T-cell (primary cell): ENCODE data around the gene DDX3X. TPM values are rescaled to one million over a fixed set of nuclear protein-coding genes. Genes with fewer than 3 reads are reported as not detected.
A peak's percentile ranks its signal among the peaks of the same experiment; 100 is the strongest.
"Not testable (repeated sequence)": the region's sequence is repeated elsewhere in the genome, so short reads cannot be mapped to it uniquely, and the experiment has no call there.

ENCODE experiments used
- ATAC-seq, 4 experiments: fragments of 200-7000 bp in 3 of 4; fragments of 150-1000 bp in 1 of 4; cut with Tn5 transposase; replicated peaks in 1 of 4; 1 replicate in 3 of 4; 2 replicates in 1 of 4; pipeline ENCODE4 v1.10.0; 2021; ENCODE audit warnings: moderate library complexity in 3 of 4, mild to moderate bottlenecking in 2 of 4, moderate number of reproducible peaks in 1 of 4
- CTCF ChIA-PET, 2 donors: fragments of 300-600 bp; sonication (Branson Sonifier 250); formaldehyde crosslinking; loops; one replicate each; lab custom pipeline; 2022; ENCODE audit warnings: antibody characterized with exemption in 2 of 2; lab: Charles Lee
- POLR2A ChIA-PET, 2 donors: fragments of 300-600 bp; sonication (Branson Sonifier 250); formaldehyde crosslinking; loops; one replicate each; lab custom pipeline; 2022; ENCODE audit warnings: antibody characterized with exemption in 2 of 2; lab: Charles Lee
- DNase-seq, 35 experiments: peaks; one replicate each; pipeline versions ENCODE4 v3.0.0 to v3.0.0-alpha.2; 2013 to 2023
- H3K27ac ChIP-seq: one replicate; pipeline ENCODE4 v1.5.1; 2013; ENCODE audit warnings: low read length
- H3K27me3 ChIP-seq, 2 experiments: replicated peaks in 1 of 2; 1 replicate in 1 of 2; 2 replicates in 1 of 2; pipeline versions ENCODE4 v1.6.1 to v1.7.0; 2013; ENCODE audit warnings: low read length in 1 of 2, mixed read lengths in 1 of 2; ENCODE audit not compliant: control insufficient read depth in 2 of 2, insufficient read depth in 2 of 2; ENCODE audit errors: extremely low read depth in 1 of 2
- H3K36me3 ChIP-seq, 2 donors: 1 replicate in 1 of 2; 2 replicates in 1 of 2; pipeline versions ENCODE4 v1.6.1 to v1.7.0; 2013; ENCODE audit warnings: low read length in 1 of 2; ENCODE audit not compliant: control insufficient read depth in 2 of 2, insufficient read depth in 1 of 2; ENCODE audit errors: extremely low read depth in 1 of 2
- H3K4me1 ChIP-seq, 2 experiments: 1 replicate in 1 of 2; 2 replicates in 1 of 2; pipeline versions ENCODE4 v1.6.1 to v1.7.0; 2013; ENCODE audit warnings: low read length in 2 of 2, mixed read lengths in 1 of 2; ENCODE audit not compliant: insufficient read depth in 2 of 2, control insufficient read depth in 1 of 2; ENCODE audit errors: extremely low read depth in 1 of 2
- H3K4me3 ChIP-seq, 2 donors: 1 replicate in 1 of 2; 2 replicates in 1 of 2; pipeline versions ENCODE4 v1.5.1 to v1.7.0; 2013; ENCODE audit warnings: mild to moderate bottlenecking in 2 of 2, low read length in 1 of 2, moderate library complexity in 1 of 2; ENCODE audit not compliant: control insufficient read depth in 1 of 2; ENCODE audit errors: extremely low read depth in 1 of 2
- H3K9me3 ChIP-seq: 2 replicates; pipeline ENCODE4 v1.7.0; 2013
- H3K27ac Mint-ChIP-seq, 2 donors: one replicate each; pipeline ENCODE4 v1.8.0; 2020 to 2021; ENCODE audit warnings: mild to moderate bottlenecking in 2 of 2, mixed read lengths in 2 of 2
- H3K27me3 Mint-ChIP-seq, 2 donors: one replicate each; pipeline ENCODE4 v1.8.0; 2021 to 2022; ENCODE audit warnings: mixed read lengths in 2 of 2
- H3K36me3 Mint-ChIP-seq: one replicate; pipeline ENCODE4 v1.8.0; 2021; ENCODE audit warnings: mixed read lengths
- H3K4me1 Mint-ChIP-seq, 3 donors: one replicate each; pipeline ENCODE4 v1.8.0; 2020 to 2022; ENCODE audit warnings: mixed read lengths in 3 of 3, mild to moderate bottlenecking in 1 of 3
- H3K4me3 Mint-ChIP-seq, 3 donors: one replicate each; pipeline ENCODE4 v1.8.0; 2020 to 2022; ENCODE audit warnings: mild to moderate bottlenecking in 3 of 3, mixed read lengths in 3 of 3, moderate library complexity in 3 of 3
- H3K9me3 Mint-ChIP-seq, 3 donors: one replicate each; pipeline ENCODE4 v1.8.0; 2020 to 2022; ENCODE audit warnings: mixed read lengths in 3 of 3
- WGBS: methylation state at CpG from one replicate; pipeline ENCODE4 v1.1.5; 2013; ENCODE audit warnings: missing lambda C conversion rate; ENCODE audit not compliant: insufficient coverage; 5-methylcytosine and 5-hydroxymethylcytosine counted together
- total RNA-seq, 35 experiments: library from RNA in 6 of 35; stranded (reverse) in 6 of 35; fragments of 120-200 nt in 1 of 35; gene quantifications; one replicate each; pipeline versions ENCODE4 v1.2.1 to v1.2.4 and lab custom pipeline; 2013 to 2026

Gene DDX3X
- total RNA-seq, 5 donors from 2014 or later (not counting 1 experiment from before 2014, with no cell fraction given), result 253 to 1,077 (median 367) TPM

DNA sequence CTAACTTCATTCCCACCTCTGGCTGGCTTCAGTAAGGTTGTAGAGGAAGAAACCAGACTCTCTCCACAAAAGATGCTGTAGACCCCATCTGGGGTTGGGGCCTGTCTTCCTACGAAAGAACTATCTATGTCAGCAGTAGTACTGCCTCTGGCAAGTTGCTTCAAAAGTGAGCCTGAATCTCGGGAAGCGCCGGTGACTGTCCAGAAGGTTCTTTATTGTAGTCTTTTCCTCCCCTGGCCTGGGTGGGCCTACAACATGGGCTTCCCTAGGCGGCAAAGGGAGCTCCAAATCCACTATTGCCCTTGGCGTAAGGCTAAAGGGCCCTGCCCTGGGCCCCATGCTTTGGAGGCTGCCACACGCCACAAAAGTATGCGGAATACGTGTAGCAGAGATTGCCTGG, 74.6 kb downstream of the DDX3X start:
- Mint-ChIP-seq H3K27ac (no peak overlapping the region), H3K9me3 (no peaks in the 10 kb centered on the region), H3K27me3 (peaks cover 0 to 3% of the 10 kb centered on the region in 2 donors), H3K4me1 (no peaks in the 10 kb centered on the region), H3K4me3 (no peak overlapping the region), H3K36me3 (no peaks in the 10 kb centered on the region)
- Histone ChIP-seq H3K27ac (no peak overlapping the region), H3K27me3 (no peaks in the 10 kb centered on the region), H3K4me3 (no peak overlapping the region), H3K9me3 (no peaks in the 10 kb centered on the region), H3K4me1 (no peaks in the 10 kb centered on the region), H3K36me3 (no peaks in the 10 kb centered on the region)
- CTCF ChIA-PET, result no interaction called here
- POLR2A ChIA-PET, result no interaction called here
- ATAC-seq (no peak), DNase-seq (no peak)
- 100% methylated on average over 4 of the region's 9 CpGs for WGBS

- H3K4me1 ChIP-seq, result no peaks in the 10 kb centered on the region
- CTCF ChIA-PET, result no interaction called here
- no peak overlapping the region for H3K4me3 ChIP-seq
- Mint-ChIP-seq H3K27ac (no peak overlapping the region), H3K36me3 (no peaks in the 10 kb centered on the region), H3K4me1 (no peaks in the 10 kb centered on the region), H3K9me3 (no peaks in the 10 kb centered on the region), H3K27me3 (peaks cover 0 to 3% of the 10 kb centered on the region in 2 donors), H3K4me3 (no peak overlapping the region)
- DNase-seq (no peak), ATAC-seq (no peak)
- H3K9me3 ChIP-seq, result no peaks in the 10 kb centered on the region
- H3K27ac ChIP-seq, result no peak overlapping the region
- H3K27me3 ChIP-seq, result no peaks in the 10 kb centered on the region
- POLR2A ChIA-PET, result no interaction called here
- no peaks in the 10 kb centered on the region for H3K36me3 ChIP-seq
- WGBS, result no CpG with 5 or more reads among the region's 5 CpGs
Measured at GRCh38 chrX:41409006-41409405, 75.0 kb downstream of the DDX3X start.

- H3K27me3 Mint-ChIP-seq, ATAC-seq, H3K36me3 ChIP-seq, H3K27ac ChIP-seq, H3K4me3 ChIP-seq, POLR2A ChIA-PET, H3K36me3 Mint-ChIP-seq, H3K4me1 ChIP-seq, H3K4me1 Mint-ChIP-seq, H3K27ac Mint-ChIP-seq, H3K4me3 Mint-ChIP-seq, DNase-seq, H3K9me3 ChIP-seq, H3K27me3 ChIP-seq, H3K9me3 Mint-ChIP-seq: not testable (repeated sequence)
- no CpG with 5 or more reads among the region's 10 CpGs for WGBS
- CTCF ChIA-PET, result interaction anchor here in 1 of 2 donors (0.6 kb wide), 1 partner anchor 261 kb away, joined by 3 read pairs; no protein-coding TSS in a partner anchor
Measured at GRCh38 chrX:41411222-41411621, 77.3 kb downstream of the DDX3X start.

GRCh38 chrX:41412261-41413081, 78.5 kb downstream of the DDX3X start:
- WGBS, result 40% methylated on average over 1 of the region's 9 CpGs
- ChIA-PET CTCF (interaction anchor here in 1 of 2 donors (0.6 kb wide), 2 partner anchors 55 to 125 kb away, joined by 3 read pairs; no protein-coding TSS in a partner anchor), POLR2A (no interaction called here)

More at GRCh38 chrX:41412261-41413081, 78.5 kb downstream of the DDX3X start:
- Mint-ChIP-seq H3K27me3 (peaks cover 0 to 3% of the 10 kb centered on the region in 2 donors), H3K4me1 (no peaks in the 10 kb centered on the region), H3K4me3 (no peak overlapping the region), H3K9me3 (no peaks in the 10 kb centered on the region), H3K36me3 (no peaks in the 10 kb centered on the region), H3K27ac (no peak overlapping the region)
- no peaks in the 10 kb centered on the region for H3K36me3 ChIP-seq
- DNase-seq (peak in 1 of 35 experiments; percentile 10), ATAC-seq (no peak)
- no peaks in the 10 kb centered on the region for H3K9me3 ChIP-seq
- no peaks in the 10 kb centered on the region for H3K4me1 ChIP-seq
- H3K27me3 ChIP-seq, result no peaks in the 10 kb centered on the region
- H3K27ac ChIP-seq, result no peak overlapping the region
- no peak overlapping the region for H3K4me3 ChIP-seq

Other genes with a start within 250 kb of the DDX3X start
- gene USP9X, start 248.7 kb upstream of the DDX3X start, total RNA-seq, result 10 to 100 TPM; 51.7 to 84.2 (median 62.7) TPM
- gene NYX, start 113.2 kb downstream of the DDX3X start, total RNA-seq, result not detected